GM23338 (cell line): Measurements from ENCODE around the gene HSPB8. TPM values are rescaled to one million over a fixed set of nuclear protein-coding genes. Genes with fewer than 3 reads are reported as not detected.
A peak's percentile ranks its signal among the peaks of the same experiment; 100 is the strongest.

ENCODE experiments used
- ATAC-seq: fragments of 200-7000 bp; cut with Tn5 transposase; 3 replicates; pipeline ENCODE4 v1.9.1; 2020
- DNase-seq: peaks from one replicate; pipeline ENCODE4 v3.0.0-alpha.2; 2015; ENCODE audit warnings: low spot score
- H2AFZ ChIP-seq: fragments of 200-600 bp; sonication (generic); 2 replicates; pipeline ENCODE4 v1.8.0; 2016; ENCODE audit warnings: antibody characterized with exemption, mild to moderate bottlenecking, moderate library complexity
- H3F3A ChIP-seq: fragments of 200-600 bp; sonication (generic); replicated peaks from 2 replicates; pipeline ENCODE4 v1.8.0; 2017; ENCODE audit warnings: antibody characterized with exemption, mixed run types, low read depth
- H3K27ac ChIP-seq: fragments of 200-600 bp; sonication (generic); 2 replicates; pipeline ENCODE4 v1.6.1; 2016; ENCODE audit warnings: low read depth
- H3K27me3 ChIP-seq: fragments of 200-600 bp; sonication (generic); 2 replicates; pipeline ENCODE4 v1.8.0; 2016; ENCODE audit warnings: mild to moderate bottlenecking, mixed run types, moderate library complexity; ENCODE audit not compliant: insufficient read depth
- H3K36me3 ChIP-seq: fragments of 200-600 bp; sonication (generic); 2 replicates; pipeline ENCODE4 v1.8.0; 2016; ENCODE audit warnings: mild to moderate bottlenecking; ENCODE audit not compliant: insufficient read depth
- H3K4me1 ChIP-seq: fragments of 200-600 bp; sonication (generic); 2 replicates; pipeline ENCODE4 v1.8.0; 2016; ENCODE audit warnings: mild to moderate bottlenecking, moderate library complexity; ENCODE audit not compliant: insufficient read depth
- H3K4me2 ChIP-seq: fragments of 200-600 bp; sonication (generic); 2 replicates; pipeline ENCODE4 v1.7.1; 2017; ENCODE audit warnings: mixed run types
- H3K4me3 ChIP-seq: fragments of 200-600 bp; sonication (generic); 2 replicates; pipeline ENCODE4 v1.6.1; 2016; ENCODE audit warnings: mixed run types
- H3K79me2 ChIP-seq: fragments of 200-600 bp; sonication (generic); replicated peaks from 2 replicates; pipeline ENCODE4 v1.8.0; 2017; ENCODE audit warnings: mild to moderate bottlenecking; ENCODE audit not compliant: insufficient read depth
- H3K9me2 ChIP-seq: fragments of 200-600 bp; sonication (generic); 2 replicates; pipeline ENCODE4 v1.8.0; 2017; ENCODE audit not compliant: insufficient read depth
- H4K20me1 ChIP-seq: fragments of 200-600 bp; sonication (generic); replicated peaks from 2 replicates; pipeline ENCODE4 v1.8.0; 2017; ENCODE audit warnings: mild to moderate bottlenecking; ENCODE audit not compliant: insufficient read depth
- H3K27ac Mint-ChIP-seq: 2 replicates; pipeline ENCODE4 v1.8.0; 2020; ENCODE audit warnings: inconsistent platforms, mild to moderate bottlenecking, moderate library complexity, mixed read lengths
- H3K27me3 Mint-ChIP-seq: 3 replicates; pipeline ENCODE4 v1.8.0; 2022; ENCODE audit warnings: low read depth, mild to moderate bottlenecking, moderate library complexity, mixed read lengths, inconsistent platforms; ENCODE audit not compliant: insufficient read depth, poor library complexity
- H3K36me3 Mint-ChIP-seq: 3 replicates; pipeline ENCODE4 v1.8.0; 2021; ENCODE audit warnings: low read depth, mild to moderate bottlenecking, inconsistent platforms, moderate library complexity, mixed read lengths
- H3K4me1 Mint-ChIP-seq: 3 replicates; pipeline ENCODE4 v1.8.0; 2020; ENCODE audit warnings: mild to moderate bottlenecking, inconsistent platforms, mixed read lengths
- H3K4me3 Mint-ChIP-seq: 3 replicates; pipeline ENCODE4 v1.8.0; 2021; ENCODE audit warnings: moderate library complexity, mild to moderate bottlenecking, inconsistent platforms, mixed read lengths
- H3K9me3 Mint-ChIP-seq: 3 replicates; pipeline ENCODE4 v1.8.0; 2020; ENCODE audit warnings: moderate library complexity, mild to moderate bottlenecking, inconsistent platforms, mixed read lengths
- CREB1 ChIP-seq: fragments of 250-450 bp; sonication (Bioruptor Pico); IDR thresholded peaks from 2 replicates; pipeline ENCODE4 v1.5.0; 2020; ENCODE audit warnings: low read depth, mild to moderate bottlenecking, moderate library complexity
- EZH2 ChIP-seq: fragments of 200-600 bp; sonication (generic); IDR thresholded peaks from one replicate; pipeline ENCODE4 v1.8.0; 2017; ENCODE audit warnings: antibody characterized with exemption, mild to moderate bottlenecking, low read depth; ENCODE audit not compliant: unreplicated experiment
- POLR2AphosphoS5 ChIP-seq: IDR thresholded peaks from 2 replicates; pipeline ENCODE4 v1.6.1; 2016; ENCODE audit warnings: antibody characterized with exemption, low read depth
- ZNF114 ChIP-seq: fragments of 250-450 bp; sonication (Bioruptor Pico); IDR thresholded peaks from 2 replicates; pipeline ENCODE4 v1.5.0; 2020; ENCODE audit warnings: mild to moderate bottlenecking, moderate library complexity
- ZNF331 ChIP-seq: fragments of 250-450 bp; sonication (Bioruptor Pico); IDR thresholded peaks from 2 replicates; pipeline ENCODE4 v1.5.0; 2020; ENCODE audit warnings: low read depth, mild to moderate bottlenecking, moderate library complexity
- polyA plus RNA-seq: library from polyadenylated mRNA; unstranded; fragments of >200 nt; fragmentation: Nextera tagmentation; extraction: Ambion mirVana; gene quantifications from 2 replicates; pipeline ENCODE4 v1.2.1, GENCODE V29; 2016
- total RNA-seq: library from RNA; depleted of rRNA; stranded (reverse); fragments of >200 nt; shearing (Covaris generic); gene quantifications from 2 replicates; pipeline ENCODE4 v1.2.3, GENCODE V29; 2014
- TF ChIP-seq, protein P1 (sequence below): IDR thresholded peaks from 2 replicates; pipeline ENCODE4 v1.6.1; 2016; ENCODE audit warnings: antibody characterized with exemption
- TF ChIP-seq, protein P2 (sequence below), 2 experiments: fragments of 200-600 bp in 1 of 2; sonication (generic) in 1 of 2; conservative IDR thresholded peaks; 2 replicates each; pipeline versions ENCODE4 v1.5.1 to v1.6.1; 2016 to 2017; ENCODE audit warnings: antibody characterized with exemption in 2 of 2, low read depth in 2 of 2, mild to moderate bottlenecking in 2 of 2, moderate library complexity in 1 of 2
- TF ChIP-seq, protein P3 (sequence below): fragments of 250-450 bp; sonication (Bioruptor Pico); IDR thresholded peaks from 2 replicates; pipeline ENCODE4 v1.5.0; 2020; ENCODE audit warnings: mild to moderate bottlenecking, moderate library complexity

Gene HSPB8
- total and polyA plus RNA-seq, 2 experiments from 2014 or later: 3.5 to 4.8 TPM

DNA sequence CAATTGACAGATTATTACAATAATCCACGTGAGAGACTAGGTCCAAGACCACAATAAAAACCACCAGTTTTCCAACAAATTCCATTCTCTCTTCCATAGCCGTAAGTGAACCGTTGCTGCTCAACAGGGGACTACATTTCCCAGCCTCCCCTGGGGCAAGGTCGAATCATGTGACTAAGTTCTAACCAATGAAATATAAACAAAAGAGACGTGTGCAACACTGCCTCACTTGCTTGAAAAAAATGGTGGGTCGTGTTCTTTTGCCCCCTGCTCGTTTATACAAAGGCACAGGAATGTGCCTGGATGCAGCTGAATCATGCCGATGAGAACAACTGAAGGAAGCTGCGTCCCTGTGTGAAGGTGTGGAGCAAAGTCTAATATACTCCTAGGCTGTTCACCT lies 51.1 kb downstream of the HSPB8 start:
- Mint-ChIP-seq H3K4me1 (peaks cover 41% of the 10 kb centered on the region), H3K4me3 (no peak overlapping the region; the same call in 2 of the 3 replicates), H3K27me3 (peaks cover 26% of the 10 kb centered on the region), H3K27ac (peak overlapping the region; percentile 86), H3K9me3 (peaks cover 3% of the 10 kb centered on the region; the same call in 2 of the 3 replicates), H3K36me3 (no peaks in the 10 kb centered on the region)
- Histone ChIP-seq H3K27ac (no peak overlapping the region), H3K4me3 (peak overlapping the region; percentile 26; the same call in 1 of the 2 replicates), H3F3A (no peaks in the 10 kb centered on the region), H3K4me1 (peaks cover 9% of the 10 kb centered on the region; the same call in 1 of the 2 replicates), H3K9me2 (no peaks in the 10 kb centered on the region; the same call in 1 of the 2 replicates), H2AFZ (no peak overlapping the region), H3K36me3 (no peaks in the 10 kb centered on the region), H3K4me2 (peak overlapping the region; percentile 26; the same call in 1 of the 2 replicates), H3K27me3 (no peaks in the 10 kb centered on the region), H3K79me2 (no peaks in the 10 kb centered on the region), H4K20me1 (no peaks in the 10 kb centered on the region)
- peak; percentile 89 for ATAC-seq
- DNase-seq: peak; percentile 91
- TF ChIP-seq, protein P1, sequence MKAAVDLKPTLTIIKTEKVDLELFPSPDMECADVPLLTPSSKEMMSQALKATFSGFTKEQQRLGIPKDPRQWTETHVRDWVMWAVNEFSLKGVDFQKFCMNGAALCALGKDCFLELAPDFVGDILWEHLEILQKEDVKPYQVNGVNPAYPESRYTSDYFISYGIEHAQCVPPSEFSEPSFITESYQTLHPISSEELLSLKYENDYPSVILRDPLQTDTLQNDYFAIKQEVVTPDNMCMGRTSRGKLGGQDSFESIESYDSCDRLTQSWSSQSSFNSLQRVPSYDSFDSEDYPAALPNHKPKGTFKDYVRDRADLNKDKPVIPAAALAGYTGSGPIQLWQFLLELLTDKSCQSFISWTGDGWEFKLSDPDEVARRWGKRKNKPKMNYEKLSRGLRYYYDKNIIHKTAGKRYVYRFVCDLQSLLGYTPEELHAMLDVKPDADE: peak; percentile 84
- peak; percentile 34; the same call in 1 of the 2 replicates for TF ChIP-seq POLR2AphosphoS5
- TF ChIP-seq CREB1 (CRISPR knock-in tag): peak; percentile 66
- no peak for TF ChIP-seq ZNF114 (CRISPR knock-in tag)
- TF ChIP-seq, protein P2, sequence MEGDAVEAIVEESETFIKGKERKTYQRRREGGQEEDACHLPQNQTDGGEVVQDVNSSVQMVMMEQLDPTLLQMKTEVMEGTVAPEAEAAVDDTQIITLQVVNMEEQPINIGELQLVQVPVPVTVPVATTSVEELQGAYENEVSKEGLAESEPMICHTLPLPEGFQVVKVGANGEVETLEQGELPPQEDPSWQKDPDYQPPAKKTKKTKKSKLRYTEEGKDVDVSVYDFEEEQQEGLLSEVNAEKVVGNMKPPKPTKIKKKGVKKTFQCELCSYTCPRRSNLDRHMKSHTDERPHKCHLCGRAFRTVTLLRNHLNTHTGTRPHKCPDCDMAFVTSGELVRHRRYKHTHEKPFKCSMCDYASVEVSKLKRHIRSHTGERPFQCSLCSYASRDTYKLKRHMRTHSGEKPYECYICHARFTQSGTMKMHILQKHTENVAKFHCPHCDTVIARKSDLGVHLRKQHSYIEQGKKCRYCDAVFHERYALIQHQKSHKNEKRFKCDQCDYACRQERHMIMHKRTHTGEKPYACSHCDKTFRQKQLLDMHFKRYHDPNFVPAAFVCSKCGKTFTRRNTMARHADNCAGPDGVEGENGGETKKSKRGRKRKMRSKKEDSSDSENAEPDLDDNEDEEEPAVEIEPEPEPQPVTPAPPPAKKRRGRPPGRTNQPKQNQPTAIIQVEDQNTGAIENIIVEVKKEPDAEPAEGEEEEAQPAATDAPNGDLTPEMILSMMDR (conservative IDR thresholded peaks at IDR 0.05; ENCODE audit: low read depth in 2 of 2): no peak

DNA sequence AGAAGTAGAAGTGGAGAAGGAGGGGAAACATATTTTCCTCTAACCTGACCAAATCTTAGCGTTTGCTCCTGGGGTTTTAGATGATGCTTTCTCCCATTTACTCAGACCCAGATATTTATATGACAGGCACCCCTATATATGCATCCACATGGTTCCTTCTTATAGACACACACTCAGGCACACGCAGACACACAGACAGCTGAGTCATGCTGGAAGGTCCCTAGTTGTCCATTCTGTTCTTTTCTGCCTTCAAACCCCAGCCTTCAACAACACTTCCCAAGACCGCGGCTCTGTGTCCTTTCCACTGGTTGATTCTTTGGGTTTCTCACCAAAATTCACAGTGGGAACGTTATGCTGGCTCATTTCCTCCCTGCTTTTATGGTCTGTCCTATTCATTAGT lies 52.1 kb downstream of the HSPB8 start:
- H3K4me2 ChIP-seq: no peak overlapping the region
- 0 out of 2 replicates have a peak overlapping the region, but pooled peaks have one; percentile 3 for H2AFZ ChIP-seq
- ATAC-seq (no peak), DNase-seq (no peak)
- peaks cover 3% of the 10 kb centered on the region; the same call in 2 of the 3 replicates for H3K9me3 Mint-ChIP-seq
- H3K27ac Mint-ChIP-seq: peak overlapping the region; percentile 81
- H3K27ac ChIP-seq: no peak overlapping the region
- no peak overlapping the region for H3K4me3 Mint-ChIP-seq
- no peaks in the 10 kb centered on the region for H3K79me2 ChIP-seq
- H3K36me3 Mint-ChIP-seq: no peaks in the 10 kb centered on the region
- no peaks in the 10 kb centered on the region; the same call in 1 of the 2 replicates for H3K9me2 ChIP-seq
- H3K27me3 ChIP-seq: no peaks in the 10 kb centered on the region
- H4K20me1 ChIP-seq: no peaks in the 10 kb centered on the region
- H3K36me3 ChIP-seq: no peaks in the 10 kb centered on the region
- H3F3A ChIP-seq: 0 out of 2 replicates have a peak, but pooled peaks cover 3% of the 10 kb centered on the region
- H3K27me3 Mint-ChIP-seq: peaks cover 24% of the 10 kb centered on the region
- no peak overlapping the region for H3K4me3 ChIP-seq
- peaks cover 7% of the 10 kb centered on the region for H3K4me1 ChIP-seq
- peaks cover 41% of the 10 kb centered on the region for H3K4me1 Mint-ChIP-seq
- no peak for TF ChIP-seq ZNF331 (CRISPR knock-in tag)
- TF ChIP-seq POLR2AphosphoS5: no peak
- TF ChIP-seq EZH2: no peak
- TF ChIP-seq, protein P3, sequence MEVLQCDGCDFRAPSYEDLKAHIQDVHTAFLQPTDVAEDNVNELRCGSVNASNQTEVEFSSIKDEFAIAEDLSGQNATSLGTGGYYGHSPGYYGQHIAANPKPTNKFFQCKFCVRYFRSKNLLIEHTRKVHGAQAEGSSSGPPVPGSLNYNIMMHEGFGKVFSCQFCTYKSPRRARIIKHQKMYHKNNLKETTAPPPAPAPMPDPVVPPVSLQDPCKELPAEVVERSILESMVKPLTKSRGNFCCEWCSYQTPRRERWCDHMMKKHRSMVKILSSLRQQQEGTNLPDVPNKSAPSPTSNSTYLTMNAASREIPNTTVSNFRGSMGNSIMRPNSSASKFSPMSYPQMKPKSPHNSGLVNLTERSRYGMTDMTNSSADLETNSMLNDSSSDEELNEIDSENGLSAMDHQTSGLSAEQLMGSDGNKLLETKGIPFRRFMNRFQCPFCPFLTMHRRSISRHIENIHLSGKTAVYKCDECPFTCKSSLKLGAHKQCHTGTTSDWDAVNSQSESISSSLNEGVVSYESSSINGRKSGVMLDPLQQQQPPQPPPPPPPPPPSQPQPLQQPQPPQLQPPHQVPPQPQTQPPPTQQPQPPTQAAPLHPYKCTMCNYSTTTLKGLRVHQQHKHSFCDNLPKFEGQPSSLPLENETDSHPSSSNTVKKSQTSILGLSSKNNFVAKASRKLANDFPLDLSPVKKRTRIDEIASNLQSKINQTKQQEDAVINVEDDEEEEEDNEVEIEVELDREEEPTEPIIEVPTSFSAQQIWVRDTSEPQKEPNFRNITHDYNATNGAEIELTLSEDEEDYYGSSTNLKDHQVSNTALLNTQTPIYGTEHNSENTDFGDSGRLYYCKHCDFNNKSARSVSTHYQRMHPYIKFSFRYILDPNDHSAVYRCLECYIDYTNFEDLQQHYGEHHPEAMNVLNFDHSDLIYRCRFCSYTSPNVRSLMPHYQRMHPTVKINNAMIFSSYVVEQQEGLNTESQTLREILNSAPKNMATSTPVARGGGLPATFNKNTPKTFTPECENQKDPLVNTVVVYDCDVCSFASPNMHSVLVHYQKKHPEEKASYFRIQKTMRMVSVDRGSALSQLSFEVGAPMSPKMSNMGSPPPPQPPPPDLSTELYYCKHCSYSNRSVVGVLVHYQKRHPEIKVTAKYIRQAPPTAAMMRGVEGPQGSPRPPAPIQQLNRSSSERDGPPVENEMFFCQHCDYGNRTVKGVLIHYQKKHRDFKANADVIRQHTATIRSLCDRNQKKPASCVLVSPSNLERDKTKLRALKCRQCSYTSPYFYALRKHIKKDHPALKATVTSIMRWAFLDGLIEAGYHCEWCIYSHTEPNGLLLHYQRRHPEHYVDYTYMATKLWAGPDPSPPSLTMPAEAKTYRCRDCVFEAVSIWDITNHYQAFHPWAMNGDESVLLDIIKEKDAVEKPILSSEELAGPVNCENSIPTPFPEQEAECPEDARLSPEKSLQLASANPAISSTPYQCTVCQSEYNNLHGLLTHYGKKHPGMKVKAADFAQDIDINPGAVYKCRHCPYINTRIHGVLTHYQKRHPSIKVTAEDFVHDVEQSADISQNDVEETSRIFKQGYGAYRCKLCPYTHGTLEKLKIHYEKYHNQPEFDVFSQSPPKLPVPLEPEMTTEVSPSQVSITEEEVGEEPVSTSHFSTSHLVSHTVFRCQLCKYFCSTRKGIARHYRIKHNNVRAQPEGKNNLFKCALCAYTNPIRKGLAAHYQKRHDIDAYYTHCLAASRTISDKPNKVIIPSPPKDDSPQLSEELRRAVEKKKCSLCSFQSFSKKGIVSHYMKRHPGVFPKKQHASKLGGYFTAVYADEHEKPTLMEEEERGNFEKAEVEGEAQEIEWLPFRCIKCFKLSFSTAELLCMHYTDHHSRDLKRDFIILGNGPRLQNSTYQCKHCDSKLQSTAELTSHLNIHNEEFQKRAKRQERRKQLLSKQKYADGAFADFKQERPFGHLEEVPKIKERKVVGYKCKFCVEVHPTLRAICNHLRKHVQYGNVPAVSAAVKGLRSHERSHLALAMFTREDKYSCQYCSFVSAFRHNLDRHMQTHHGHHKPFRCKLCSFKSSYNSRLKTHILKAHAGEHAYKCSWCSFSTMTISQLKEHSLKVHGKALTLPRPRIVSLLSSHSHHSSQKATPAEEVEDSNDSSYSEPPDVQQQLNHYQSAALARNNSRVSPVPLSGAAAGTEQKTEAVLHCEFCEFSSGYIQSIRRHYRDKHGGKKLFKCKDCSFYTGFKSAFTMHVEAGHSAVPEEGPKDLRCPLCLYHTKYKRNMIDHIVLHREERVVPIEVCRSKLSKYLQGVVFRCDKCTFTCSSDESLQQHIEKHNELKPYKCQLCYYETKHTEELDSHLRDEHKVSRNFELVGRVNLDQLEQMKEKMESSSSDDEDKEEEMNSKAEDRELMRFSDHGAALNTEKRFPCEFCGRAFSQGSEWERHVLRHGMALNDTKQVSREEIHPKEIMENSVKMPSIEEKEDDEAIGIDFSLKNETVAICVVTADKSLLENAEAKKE: no peak
- no peak for TF ChIP-seq ZNF114 (CRISPR knock-in tag)
